Retina (tissue), 1 donor: Measurements from ENCODE around the gene DOHH.

ENCODE experiments used
- DNase-seq: peaks from one replicate; pipeline ENCODE4 v3.0.0-alpha.2; 2016

Gene DOHH

DNA sequence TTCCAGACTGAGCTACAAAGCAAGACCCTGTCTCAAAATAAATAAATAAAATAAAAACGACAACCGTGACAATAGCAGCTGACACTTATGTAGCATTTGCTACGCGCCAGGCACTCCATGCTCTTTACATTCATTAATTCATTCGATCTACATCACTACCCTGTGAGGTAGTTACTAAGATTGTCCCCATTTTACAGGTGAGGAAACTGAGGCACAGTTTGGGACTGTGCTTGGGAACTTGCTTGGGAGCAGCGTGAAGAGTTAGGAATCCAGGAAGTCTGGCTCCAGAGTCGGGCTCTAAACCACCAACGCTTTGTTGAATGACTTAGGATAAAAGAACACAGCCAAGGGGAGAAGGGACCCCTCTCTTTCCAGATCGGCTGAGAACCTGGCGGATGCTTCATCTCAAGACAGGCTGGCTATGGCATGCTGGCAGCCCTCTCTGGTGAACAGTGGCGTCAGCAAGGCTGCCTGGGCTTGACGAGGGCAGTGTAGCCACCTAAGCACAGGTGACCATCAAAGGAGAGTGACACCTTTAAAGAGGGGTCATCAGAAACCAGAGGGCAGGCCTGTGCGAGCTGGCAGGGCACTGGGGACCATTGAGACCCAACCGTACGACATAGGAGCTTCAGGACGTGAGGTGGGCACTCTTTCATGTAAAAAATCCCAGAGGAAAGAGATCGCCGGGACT is 591 bp downstream of the DOHH start:
- no peak for DNase-seq

DNA sequence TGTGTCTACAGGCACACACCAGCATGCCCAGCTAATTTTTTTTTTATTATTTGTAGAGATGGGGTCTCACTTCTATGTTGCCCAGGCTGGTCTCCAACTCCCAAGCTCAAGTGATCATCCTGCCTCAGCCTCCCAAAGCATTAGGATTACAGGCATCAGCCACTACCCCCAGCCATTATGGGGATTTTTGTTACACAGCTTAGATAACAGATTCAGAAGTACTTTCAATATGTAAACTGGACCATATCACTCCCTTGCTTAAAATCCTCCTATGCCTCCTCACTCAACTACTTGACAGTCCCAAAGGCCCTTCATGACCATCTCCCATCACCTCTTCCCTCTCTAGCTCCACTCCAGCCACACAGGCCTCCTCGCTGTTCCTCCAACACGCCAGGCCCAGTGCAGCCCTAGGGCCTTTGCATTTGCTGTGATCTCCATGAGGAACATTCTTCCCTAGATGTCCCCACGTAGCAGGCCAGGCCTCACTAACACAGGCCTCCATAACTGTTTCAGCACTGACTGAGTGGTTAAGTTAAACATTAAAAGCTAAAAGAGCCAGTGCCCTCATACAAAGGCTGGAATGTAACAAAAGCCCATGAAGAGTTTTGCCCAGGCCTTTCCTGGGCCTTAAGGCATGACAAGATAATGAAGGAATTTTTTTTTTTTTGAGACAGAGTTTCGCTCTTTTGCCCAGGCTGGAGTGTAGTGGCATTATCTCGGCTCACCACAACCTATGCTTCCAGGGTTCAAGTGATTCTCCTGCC is 2.5 kb downstream of the DOHH start:
- no peak for DNase-seq

DNA sequence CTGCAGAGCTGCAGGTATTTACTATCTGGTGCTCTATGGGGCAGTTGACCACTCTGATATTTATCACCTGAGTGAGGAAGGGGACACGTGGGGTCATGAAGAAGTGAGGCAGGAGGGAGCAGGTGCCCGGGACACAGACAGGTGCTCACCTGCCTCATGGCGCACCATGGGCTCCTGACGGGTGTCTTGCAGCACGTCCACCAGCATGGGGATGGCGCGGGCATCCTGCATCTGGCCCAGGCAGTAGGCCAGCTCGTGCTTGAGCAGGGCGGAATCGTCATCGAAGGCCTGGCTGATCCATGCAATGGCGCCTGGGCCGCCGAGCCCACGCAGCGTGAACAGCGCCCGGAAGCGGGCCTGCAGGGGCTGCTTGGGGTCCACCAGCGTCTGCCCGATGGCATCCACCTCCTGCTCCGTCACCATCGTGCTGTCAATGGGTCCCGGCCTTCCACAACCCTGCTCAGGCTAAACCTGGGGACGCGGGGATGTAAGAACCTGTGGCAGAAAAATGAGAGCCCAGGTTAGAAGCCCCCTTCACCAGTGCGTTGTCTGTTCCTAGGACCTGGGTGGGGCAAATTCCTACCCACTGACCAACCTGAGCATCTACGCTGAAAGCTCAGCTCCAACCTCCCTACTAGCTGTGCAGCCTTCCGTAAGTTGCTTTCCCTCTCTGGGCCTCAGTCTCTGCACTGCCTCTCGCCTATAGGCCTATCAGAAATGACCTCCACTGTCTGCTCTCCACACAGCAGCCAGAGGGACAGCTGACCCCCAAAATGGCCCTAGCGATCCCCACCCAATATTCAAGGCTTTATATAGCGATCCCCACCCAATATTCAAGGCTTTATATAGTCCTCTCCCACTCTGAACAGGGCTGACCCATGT is 3.8 kb downstream of the DOHH start:
- DNase-seq = no peak

DNA sequence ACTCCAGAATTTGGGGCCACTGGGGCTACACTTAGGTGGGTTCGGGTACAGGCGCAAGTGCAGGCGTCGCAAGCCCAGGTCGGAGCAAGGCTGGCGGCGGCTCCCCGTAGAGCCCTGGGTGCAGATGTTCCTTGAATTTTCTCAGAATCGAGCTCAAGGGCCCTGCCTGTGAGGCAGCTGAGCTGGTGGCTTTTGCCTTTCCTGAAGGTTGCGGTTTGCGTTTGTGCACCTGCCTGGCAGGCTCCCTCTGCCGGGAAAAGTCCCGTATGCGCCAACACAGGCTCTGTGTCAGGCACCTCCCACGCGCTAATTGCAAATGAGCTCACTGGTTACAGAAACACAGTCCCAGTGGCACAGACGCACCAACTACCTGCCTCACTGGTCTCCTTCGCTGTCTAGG is 5.9 kb downstream of the DOHH start:
- DNase-seq = no peak

DNA sequence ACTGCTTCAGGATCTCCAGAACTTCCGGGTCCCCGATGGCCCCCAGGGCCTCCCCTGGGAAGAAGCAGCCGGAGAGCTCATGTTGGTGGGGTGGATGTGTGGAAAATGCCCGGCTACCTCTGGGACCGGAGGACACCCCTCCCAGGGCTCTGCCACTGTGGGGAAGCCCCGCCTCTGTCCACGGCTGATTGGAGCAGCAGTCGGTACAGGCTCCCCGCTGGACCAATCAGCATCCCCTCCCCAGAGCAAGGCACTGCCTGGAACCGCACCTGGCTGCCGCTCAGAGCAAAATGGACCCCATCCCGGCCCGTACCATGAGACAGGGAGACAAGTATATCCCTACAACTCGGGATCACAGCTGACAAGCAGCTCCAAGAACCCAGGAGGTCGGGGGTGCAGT is 6.4 kb downstream of the DOHH start:
- no peak for DNase-seq

DNA sequence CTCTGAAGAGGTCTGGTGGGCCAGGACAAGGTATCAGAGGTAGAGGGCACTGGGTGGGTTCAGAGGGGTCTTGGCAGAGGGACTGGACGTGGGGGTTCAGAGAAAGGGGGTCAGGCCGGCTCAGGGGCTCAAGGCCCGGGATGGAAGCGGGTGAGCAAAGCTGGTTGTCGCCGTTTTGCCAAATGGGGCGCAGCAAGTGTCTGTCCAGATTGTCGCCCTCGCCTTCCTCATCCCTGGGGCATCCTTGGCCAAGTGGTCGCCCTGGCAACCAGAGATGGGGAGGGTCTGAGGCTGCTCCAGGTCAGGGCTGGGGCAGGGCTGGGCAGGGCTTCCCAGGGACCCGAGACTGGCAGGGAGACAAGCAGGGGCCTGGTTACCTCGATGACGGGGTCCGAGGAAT is 6.8 kb downstream of the DOHH start:
- no peak for DNase-seq

DNA sequence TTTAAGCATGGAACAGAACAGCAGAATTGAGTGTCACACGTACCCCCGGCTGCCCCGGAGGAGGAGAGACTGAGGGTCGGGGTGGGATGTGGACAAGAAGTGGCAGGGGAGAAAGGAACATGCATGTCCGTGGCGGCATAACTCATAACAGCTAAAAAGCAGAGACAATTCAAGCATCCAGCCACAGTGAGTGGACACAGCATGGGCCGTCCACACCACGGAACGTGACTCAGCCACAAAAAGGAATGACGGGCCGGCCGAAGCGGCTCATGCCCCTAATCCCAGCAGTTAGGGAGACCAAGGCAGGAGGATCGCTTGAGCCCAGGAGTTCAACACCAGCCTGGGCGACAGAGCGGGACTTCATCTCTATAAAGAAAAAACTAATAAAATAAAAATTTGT is 7.6 kb downstream of the DOHH start:
- no peak for DNase-seq

DNA sequence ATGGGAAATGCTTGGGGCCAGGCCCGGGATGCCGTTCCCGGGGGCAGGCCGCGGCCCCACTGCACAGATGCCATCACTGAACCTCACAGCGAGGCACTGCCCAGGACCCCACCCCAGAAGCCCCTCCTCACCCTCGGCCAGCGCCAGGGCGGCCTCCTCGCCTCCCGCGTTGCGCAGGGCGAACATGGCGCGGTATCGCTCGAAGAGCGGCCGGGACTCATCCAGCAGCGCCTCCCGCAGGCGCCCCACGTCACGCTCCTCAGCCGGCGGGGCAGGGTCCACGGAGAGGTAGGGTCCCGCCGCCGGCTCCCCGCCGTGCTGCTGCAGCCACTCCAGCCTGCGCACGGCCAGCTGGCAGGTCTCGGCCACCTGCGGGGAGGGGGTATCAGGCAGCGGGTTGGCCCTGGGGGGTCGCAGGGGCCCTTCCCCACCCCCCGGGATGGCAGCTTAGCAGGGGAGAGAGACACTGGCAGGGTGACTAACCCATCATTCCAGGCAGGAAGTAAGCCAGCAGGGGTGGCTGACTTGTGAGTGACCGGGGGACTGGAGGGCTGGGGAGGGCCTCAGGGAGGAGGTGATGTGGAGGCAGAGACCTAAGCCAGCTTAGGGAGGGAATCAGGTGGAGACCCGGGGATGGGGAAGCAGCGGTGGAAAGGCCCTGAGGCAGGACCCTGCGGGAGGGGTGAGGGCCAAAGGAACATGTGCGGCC is 8.2 kb downstream of the DOHH start:
- DNase-seq = no peak

DNA sequence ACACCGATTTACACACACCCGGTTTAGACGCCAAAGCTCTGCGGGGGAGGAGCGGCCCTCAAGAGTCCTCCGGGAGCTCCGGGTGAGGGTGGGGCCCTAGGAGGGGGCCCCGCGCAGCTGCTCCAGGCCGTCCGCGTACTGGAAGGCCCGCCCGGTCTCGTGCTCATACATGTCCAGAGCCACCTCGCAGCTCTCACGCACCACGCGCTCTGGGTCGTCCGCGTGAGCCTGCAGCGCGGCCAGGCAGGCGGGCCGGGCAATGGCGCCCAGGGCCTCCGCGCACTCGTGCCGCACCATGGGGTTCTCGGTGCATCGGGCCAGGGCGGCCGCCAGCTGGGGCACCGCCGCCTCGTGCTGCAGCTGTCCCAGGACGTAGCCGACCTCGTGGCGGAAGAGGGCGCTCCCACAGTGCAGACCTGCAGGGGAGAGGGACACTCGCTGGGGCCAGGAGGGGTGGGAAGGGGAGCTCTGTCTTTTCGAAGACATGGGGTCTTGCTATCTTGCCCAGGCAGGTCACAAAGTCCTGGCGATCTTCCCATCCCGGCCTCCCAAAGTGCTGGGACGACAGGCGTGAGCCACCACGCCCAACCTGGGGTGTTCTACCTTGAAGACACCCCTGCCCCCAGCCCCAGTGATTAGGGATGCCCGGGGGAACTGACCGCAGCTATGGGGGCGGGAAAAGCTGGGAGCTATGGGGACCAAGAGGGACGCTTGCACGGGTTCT is 8.9 kb downstream of the DOHH start:
- no peak for DNase-seq

DNA sequence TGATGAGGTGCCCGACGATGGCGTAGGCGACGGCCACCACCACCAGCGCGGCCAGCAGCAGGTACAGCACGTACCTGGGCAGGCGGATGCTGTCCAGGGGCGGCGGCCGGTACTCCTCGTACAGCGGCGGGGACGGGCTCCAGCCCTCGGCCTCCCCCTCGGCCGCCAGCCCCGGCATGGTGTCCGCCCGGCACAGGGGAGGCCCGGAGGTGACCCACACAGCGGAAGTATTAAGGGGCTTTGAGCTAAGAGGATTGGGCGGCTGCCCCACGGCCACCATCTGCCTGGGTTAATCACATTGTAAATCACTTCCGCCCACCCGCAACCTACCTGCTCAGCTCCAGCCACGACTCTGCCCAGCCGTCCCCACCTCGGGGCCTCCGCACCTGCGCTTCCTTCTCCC is 17.2 kb downstream of the DOHH start, which contains the start of gene SMIM44:
Gene SMIM44, minus strand, starts transcription at position 216 of the 403 bp plus-strand sequence. Its CDS starts 38 bp downstream, at position 178.
- DNase-seq = no peak

DNA sequence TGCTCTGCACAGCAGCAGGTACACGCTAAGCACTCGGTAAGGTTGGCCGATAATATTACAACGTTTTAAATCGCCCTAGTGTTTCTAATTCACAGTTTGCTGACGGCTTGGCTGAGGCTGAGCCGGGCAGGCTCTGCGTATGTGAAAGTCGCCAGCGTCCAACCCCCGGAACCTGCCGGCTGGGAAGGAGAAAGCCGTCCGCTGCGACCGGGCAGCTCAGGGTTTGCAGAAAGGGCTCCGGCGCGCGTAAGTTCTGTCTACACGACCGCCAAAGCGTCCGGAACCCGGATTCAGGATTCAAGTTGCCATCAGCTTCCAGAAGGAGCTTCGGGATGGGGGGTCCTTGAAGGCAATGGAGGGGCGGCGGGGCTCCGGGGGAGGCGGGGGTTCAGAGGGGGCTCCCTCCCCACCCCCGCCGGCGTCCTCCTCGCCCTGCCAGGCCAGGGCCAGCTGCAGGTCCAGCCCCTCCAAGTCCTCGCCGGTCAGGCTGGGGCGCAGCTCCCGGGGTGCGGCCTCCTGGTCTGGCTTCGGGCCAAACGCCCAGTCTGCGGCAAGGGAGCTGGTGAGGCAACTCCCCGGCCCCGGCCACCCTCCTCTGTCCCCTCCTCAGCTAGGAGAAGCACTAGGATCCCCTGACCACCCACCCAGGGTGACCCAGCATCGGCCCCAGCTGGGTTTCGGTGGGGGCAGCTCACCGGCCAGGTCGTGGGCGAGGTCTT is 17.8 kb downstream of the DOHH start:
- DNase-seq = no peak

DNA sequence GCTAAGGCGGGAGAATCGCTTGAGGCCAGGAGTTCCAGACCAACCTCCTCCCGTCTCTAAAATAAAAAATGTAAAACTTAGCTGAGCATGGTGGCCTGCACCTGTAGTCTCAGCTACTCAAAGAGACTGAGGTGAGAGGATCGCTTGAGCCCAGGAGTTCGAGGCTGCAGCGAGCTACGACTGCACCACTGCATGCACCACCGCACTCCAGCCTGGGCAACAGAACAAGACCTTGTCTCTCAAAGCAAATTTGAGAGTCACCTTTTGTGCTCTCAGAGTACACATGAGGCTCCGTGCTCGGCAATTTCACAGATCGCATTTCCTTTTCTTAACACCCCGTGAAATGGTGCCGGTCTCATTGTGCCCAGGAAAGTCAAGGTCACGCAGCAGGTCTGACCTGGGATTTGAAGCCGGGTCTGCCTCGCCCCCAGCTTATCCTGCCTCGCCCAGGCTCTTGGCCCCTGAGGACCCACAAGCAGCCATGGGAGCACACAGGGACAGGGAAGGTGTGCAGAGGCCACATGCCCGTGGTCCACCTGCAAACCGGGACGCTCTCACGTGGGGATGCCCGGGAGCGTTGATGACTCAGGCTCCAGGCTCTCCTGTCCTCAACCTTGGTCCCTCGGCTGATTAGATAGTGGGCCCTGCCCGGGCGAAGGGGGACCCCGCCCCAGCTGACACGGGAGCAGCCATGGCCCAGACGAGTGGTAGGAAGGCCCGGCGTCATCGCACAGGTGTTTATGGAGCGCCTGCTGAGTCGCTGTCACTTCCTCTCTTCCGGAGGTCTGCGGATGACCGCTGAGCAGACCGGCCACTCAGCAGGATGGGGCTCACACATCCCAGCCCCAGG is 19.0 kb downstream of the DOHH start:
- no peak for DNase-seq

DNA sequence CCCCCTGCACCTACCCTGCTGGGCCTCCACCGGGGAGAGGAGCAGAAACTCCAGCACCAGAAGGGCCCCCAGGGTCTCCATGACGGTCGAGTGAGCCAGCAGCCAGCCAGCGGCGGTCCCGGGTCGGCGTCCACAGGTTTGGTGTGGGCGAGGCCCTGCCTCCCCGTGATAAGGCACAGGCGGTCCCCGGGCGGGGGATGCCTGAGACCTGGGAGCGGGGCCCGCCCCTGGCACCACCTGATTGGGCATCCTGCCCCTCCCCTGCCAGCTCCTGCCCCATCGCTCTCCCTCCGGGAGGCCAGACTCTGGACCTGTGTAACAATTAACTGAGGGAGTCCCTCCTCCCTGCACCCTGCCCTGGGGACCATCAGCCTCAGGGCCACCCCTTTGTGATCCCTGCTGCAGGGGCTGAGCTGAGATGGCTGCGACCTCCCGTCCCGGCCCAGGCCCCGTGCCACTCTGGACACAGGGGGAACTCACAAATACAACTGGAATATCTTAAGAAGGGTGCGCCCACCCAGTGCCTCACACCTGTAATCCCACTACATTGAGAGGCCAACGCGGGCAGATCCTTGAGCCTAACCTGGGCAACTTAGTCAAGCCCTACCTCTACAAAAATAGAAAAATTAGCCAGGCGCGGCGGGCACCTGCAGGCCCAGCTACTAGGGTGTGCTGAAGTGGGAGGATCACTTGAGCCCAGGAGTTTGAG is 19.9 kb downstream of the DOHH start, which contains the start of gene SMIM24:
Gene SMIM24, minus strand, starts transcription at position 143 of the 709 bp plus-strand sequence. Its CDS starts 62 bp downstream, at position 81.
- DNase-seq = no peak

DNA sequence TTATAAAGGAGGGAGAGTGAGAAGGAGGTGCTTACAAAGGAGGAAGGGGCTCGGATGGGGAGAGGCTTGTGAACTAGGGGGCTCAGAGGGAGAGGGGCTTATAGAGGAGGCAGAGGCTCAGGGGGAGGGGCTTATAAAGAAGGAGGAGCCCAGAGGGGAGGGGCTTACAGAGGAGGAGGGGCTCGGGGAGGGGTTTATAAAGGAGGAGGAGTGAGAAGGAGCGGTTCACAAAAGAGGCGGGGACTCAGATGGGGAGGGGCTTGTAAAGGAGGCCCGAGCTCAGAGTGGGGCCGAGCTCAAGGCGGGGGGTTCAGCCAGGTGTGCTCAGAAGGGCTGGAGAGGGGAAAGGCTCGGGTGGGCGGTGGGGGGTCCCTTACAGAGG is 20.6 kb downstream of the DOHH start:
- no peak for DNase-seq

DNA sequence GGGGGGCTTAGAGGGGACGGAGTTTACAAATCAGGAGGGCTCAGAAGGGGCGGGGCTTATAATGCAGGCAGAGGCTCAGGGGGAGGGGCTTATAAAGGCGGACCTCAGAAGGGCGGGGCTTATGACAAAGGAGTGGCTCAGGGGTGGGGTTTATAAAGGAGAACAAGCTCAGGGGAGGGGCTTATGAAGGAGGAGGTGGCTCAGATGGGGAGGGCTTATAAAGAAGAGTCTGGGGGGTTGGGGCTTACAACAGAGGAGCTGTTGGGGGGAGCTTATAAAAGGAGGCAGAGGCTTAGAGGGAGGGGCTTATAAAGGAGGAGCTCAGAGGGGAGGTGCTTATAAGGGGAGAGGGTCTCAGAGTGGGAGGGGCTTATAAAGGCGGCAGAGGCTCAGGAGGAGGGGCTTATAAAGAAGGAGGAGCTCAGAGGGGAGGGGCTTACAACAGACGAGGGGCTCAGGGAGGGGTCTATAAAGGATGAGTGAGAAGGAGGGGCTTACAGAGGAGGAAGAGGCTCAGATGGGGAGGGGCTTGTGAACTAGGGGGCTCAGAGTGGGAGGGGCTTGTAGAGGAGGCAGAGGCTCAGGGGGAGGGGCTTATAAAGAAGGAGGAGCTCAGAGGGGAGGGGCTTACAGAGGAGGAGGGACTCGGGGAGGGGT is 21.2 kb downstream of the DOHH start:
- no peak for DNase-seq

DNA sequence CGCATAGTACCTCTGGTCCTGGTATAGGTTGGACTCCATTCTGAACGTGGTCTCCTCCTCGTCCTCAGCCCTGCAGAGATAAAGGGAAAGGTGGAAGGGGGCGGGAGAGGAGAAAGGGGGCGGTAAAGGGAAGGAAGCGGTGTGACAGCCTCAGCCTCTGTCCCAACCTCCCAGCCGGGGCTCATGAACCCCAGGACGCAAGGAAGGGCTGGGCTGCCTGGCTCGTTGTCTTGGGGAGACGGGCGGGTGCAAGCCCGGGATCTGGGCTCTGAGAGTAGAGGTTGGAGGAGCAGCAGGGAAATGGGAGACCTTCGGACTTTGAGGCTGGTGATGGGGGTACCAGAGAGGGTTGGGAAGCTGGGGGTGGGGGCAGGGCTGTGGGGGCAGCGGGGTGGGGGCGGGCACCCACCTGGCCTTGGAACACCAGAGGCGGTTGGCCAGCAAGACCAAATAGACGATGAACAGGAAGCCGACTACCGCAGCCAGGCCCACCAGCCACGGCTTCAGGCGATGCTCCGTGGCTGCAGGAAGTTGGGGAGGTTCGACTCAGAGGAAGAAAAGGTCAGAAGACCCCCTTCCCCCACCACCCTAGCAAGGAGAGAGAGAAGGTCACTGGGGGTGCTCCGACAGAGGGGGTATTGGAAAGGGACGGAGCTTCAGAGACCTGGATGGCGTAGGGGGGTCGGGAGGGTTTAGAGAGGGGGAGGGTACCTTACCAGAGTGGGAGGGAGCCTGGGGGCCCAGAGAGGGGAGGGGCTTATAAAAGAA is 21.9 kb downstream of the DOHH start:
- no peak for DNase-seq

DNA sequence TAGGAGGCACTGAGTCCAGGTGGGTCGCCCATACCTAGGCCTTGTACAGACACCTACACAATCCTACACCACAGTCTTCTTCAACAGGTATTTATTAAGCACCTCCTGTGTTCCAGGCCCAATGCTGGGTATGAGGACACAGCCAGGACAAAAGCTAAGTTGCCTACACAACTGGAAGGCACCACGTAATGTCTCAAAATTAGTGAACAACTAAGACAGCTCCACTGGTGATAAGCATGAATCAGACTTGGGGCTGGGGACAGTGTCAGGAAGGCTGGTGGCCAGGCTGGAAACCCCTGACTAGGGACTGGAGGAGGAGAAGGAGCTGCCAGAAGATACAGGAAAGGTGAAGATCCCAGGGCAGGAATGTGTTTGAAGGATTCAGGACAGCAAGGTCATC is 22.5 kb downstream of the DOHH start:
- no peak for DNase-seq

DNA sequence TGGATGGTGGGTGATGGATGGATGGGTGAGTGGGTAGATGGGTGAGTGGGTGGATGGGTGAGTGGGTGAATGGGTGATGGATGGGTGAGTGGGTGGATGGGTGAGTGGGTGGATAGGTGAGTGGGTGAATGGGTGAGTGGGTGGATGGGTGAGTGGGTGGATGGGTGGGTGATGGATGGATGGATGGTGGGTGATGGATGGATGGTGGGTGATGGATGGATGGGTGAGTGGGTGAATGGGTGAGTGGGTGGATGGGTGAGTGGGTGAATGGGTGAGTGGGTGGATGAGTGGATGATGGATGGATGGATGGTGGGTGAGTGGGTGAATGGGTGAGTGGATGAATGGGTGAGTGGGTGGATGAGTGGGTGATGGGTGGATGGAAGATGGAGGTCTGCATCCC is 23.0 kb downstream of the DOHH start:
- no peak for DNase-seq
